GM08714 (cell line): Measurements from ENCODE around the gene MACO1.

Source experiments
- H3K4me3 ChIP-seq: fragments of 200-500 bp; sonication (Bioruptor generic); 2 replicates; pipeline ENCODE4 v1.5.1; 2014; ENCODE audit warnings: mild to moderate bottlenecking, low read length, inconsistent platforms
- ZNF274 ChIP-seq: IDR thresholded peaks from 2 replicates; pipeline ENCODE4 v1.6.1; 2012; ENCODE audit warnings: mild to moderate bottlenecking, low read depth, low read length

Gene MACO1

GRCh38 chr1:25530186-25531081, 99.7 kb downstream of the MACO1 start:
- no peak overlapping the region for H3K4me3 ChIP-seq
- TF ChIP-seq ZNF274 = no peak

- no peak overlapping the region for H3K4me3 ChIP-seq
- no peak for TF ChIP-seq ZNF274
Observed at GRCh38 chr1:25531082-25531461, 100.4 kb downstream of the MACO1 start.

DNA sequence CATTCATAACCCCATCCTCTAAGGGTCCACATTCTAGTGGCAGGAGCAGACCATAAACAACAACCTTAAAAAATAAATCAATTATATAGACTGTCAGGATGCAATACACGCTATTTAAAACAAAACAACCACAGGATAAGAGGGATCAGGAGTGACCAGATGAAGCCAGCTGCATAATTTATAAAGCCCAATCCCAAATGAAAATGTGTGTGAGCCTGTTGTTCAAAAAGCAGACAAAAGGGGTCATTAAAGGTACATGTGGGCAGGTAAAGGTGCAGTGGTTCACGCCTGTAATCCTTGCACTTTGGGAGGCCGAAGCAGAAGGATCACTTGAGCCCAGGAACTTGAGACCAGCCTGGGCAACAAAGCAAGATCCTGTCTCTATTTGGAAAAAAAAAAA, 102.3 kb downstream of the MACO1 start:
- H3K4me3 ChIP-seq = no peak overlapping the region
- TF ChIP-seq ZNF274 = no peak

DNA sequence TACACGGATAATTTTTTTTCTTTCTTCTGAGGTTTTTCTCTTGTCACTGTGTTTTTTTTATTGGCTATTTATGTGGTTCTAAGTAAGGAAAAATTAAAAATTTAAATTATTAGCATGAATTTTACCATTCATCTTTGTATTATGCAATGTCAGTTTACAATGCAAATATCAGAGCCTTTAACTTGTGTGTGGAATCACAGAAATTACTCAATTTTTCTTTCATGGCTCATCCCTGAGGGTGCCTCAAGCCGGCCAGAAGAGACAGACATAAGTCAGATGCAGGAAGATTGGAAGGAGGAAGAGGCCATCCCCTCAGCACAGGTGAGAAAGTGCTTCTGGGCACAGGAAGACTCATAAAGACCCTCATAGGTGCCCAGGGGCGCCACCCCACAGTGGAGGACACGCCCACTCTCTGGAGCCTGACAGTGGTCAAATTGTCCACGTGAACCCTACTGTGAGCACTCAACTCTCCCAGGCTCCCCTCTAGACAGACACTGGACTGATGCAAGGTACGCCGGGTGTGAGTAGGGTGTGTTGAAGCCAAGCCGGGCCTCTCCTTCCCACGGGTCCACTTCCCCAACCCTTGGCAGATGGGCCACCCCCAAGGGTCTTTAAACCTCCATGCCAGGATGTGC, 103.2 kb downstream of the MACO1 start:
- no peak for TF ChIP-seq ZNF274
- no peak overlapping the region for H3K4me3 ChIP-seq

- no peak for TF ChIP-seq ZNF274
- H3K4me3 ChIP-seq = no peak overlapping the region
Observed at GRCh38 chr1:25534410-25534788, 103.7 kb downstream of the MACO1 start.

- no peak for TF ChIP-seq ZNF274
Observed at GRCh38 chr1:25536124-25536523, 105.4 kb downstream of the MACO1 start.

DNA sequence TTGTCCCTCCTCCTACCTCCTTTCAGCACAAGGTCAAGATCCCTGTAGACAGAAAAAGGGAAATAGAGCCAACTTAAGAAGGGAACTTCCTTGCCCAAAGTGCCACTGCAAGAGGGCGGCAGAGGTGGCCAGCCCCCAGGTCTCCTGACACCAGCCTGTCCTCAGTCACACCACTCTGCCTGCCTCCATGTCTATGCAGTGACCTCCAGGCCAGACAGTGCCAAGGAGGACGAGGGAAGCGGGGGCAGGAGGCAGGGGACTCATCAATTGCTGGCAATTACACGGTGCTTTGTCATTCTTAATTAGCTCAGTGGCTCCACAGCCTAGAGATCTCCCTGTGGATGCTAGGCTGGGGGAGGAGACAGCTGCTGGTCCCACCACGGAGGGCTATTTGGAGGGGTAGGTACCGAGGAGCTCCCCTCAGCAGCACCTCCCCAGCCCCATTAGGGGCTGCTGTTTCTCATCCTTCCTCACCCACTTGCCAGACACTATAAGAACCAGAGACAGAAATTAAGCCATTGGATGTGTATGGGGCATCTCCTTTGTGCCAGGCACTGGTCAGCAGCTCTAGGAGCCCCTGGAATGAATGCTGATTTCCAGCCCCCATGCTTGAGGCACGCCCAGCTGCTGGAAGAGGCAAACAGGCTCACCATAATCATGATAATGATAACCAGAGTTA, 106.6 kb downstream of the MACO1 start:
- no peak for TF ChIP-seq ZNF274
- H3K4me3 ChIP-seq = no peak overlapping the region

More at GRCh38 chr1:25536124-25536523, 105.4 kb downstream of the MACO1 start:
- no peak overlapping the region for H3K4me3 ChIP-seq

DNA sequence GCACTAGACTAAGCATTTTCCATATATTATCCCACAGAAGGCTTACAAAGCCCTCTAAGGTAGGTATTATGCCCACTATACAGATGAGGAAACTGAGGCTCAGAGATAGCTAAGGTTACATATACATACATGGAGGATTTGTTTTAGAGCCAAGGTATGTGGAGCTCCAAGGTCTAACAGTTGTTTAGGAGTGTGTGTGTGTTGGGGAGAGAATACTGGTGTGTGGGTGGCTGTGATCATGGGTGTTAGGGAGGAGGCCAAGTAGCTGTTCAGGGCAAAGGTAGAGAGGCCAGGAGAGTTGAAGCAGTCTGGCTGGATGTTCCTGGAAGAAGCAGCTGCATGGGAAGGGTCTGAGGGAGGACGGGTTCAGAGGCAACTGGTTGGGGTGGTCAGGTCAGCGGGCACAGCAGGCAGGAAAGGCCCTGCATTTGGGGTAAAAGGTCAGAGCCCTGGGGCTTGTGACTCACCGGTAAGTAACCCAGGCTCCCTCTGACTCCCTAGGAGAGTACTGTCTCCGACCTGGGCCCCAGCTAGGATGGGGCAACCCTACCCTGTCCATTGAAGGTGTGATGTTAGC, 107.6 kb downstream of the MACO1 start:
- H3K4me3 ChIP-seq = no peak overlapping the region
- no peak for TF ChIP-seq ZNF274

DNA sequence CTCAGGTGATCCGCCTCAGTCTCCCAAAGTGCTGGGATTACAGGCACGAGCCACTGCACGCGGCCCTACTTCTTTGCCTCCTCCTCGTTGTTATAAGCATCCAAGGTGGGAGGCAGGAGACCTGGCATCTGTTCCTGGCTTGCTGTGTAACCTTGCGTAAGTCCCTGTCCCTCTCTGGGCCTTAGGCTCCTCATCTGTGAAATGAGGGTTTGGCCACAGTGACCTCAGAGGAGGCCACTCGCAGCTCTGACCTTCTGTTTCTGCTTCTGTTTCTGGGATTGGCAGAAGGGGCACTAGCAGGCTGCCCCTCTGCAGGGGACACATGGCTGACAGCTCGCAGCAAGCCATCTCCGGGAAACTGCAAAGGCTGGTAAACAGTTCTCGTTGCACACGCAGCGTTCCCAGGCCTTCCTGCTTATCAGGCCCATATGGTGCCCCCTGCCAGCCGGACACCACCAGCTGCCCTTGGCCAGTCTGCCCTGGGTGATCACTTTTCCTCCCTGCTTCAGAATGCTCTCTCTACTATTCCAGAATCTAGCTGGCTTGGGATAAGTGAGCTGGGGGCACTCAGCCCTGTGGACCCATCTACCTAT, 110.1 kb downstream of the MACO1 start:
- no peak for TF ChIP-seq ZNF274
- no peak overlapping the region for H3K4me3 ChIP-seq

DNA sequence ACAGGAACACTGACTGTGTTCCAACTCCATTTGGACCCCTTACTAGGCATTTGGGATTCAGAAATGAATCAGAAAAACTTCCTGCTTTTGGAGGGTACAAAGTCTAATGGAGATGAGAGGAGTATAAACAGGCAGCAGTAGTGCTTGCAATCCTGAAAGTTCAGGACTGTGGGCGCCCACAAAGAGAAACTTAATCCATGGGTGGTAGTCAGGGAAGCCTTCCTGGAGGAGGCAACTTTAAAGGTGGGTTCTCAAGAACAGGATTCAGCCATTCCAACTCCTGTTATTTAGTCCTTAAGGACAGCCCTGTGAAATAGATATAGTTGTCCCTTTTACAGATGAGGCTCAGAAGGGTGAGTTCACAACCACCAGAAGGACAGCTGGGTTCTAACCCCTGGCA, 110.7 kb downstream of the MACO1 start:
- TF ChIP-seq ZNF274 = no peak

GRCh38 chr1:25541889-25542658, 111.4 kb downstream of the MACO1 start:
- TF ChIP-seq ZNF274 = no peak
- no peak overlapping the region for H3K4me3 ChIP-seq

More for the DNA sequence above, 110.7 kb downstream of the MACO1 start:
- H3K4me3 ChIP-seq = no peak overlapping the region

DNA sequence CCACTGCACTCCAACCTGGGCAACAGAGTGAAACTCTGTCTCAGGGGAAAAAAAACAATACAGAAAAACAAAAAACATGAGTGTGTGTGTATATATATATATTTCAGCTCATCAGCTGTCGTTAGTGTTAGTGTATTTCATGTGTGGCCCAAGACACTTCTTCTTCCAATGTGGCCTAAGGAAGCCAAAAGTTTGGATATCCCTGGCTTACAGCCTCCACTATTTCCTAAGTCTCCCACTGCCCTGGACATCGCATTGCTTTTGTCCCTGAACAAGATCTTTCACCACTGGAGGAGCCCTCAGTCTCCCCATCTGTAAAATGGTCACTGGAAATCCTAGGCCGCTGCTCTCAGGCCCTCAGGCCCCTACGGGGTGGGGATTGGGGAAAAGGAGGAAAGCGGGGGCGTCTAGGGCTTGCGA, 112.3 kb downstream of the MACO1 start:
- TF ChIP-seq ZNF274 = no peak
- no peak overlapping the region for H3K4me3 ChIP-seq
